ENCODE data around the gene KNDC1.

Gene KNDC1

GRCh38 chr10:133128126-133129070 lies 31.6 kb upstream of the KNDC1 start:
- Histone ChIP-seq H4K20me1 (peaks cover 0 to 33% (median 23%) of the 10 kb centered on the region in 11 experiments; a peak in 16 of 22 replicates), H3K4me2 (no peak overlapping the region), H3K36me3 (no peaks in the 10 kb centered on the region), H3K4me3 (no peak overlapping the region), H3K4me1 (peaks cover 9 to 39% (median 33%) of the 10 kb centered on the region in 10 experiments), H3K9ac (no peak overlapping the region), H3K27ac (no peak overlapping the region), H3K9me3 (replicated peaks in 1 of 11) (peaks cover 0 to 10% (median 0%) of the 10 kb centered on the region in 11 experiments; a peak in 9 of 22 replicates), H3K27me3 (peaks cover 0 to 44% (median 16%) of the 10 kb centered on the region in 11 experiments; a peak in 13 of 22 replicates)
- TF ChIP-seq Cebpa-rat (IDR thresholded peaks at IDR 0.05) = no peak

GRCh38 chr10:133129071-133129858 lies 30.8 kb upstream of the KNDC1 start:
- Histone ChIP-seq H4K20me1 (peaks cover 0 to 40% (median 23%) of the 10 kb centered on the region in 11 experiments; a peak in 16 of 22 replicates), H3K4me2 (0 out of 22 replicates have a peak overlapping the region, but pooled peaks of 1 of the 11 experiments have one; percentile 86), H3K9me3 (replicated peaks in 1 of 11) (peaks cover 0 to 10% (median 0%) of the 10 kb centered on the region in 11 experiments; a peak in 9 of 22 replicates), H3K36me3 (no peaks in the 10 kb centered on the region), H3K4me1 (peaks cover 9 to 46% (median 41%) of the 10 kb centered on the region in 10 experiments), H3K27me3 (peaks cover 0 to 47% (median 15%) of the 10 kb centered on the region in 11 experiments; a peak in 13 of 22 replicates), H3K27ac (no peak overlapping the region), H3K4me3 (no peak overlapping the region), H3K9ac (no peak overlapping the region)
- no peak for TF ChIP-seq Cebpa-rat (IDR thresholded peaks at IDR 0.05)

- peaks cover 0 to 10% (median 0%) of the 10 kb centered on the region in 11 experiments; a peak in 9 of 22 replicates for H3K9me3 ChIP-seq (replicated peaks in 1 of 11)
- H3K4me1 ChIP-seq = peaks cover 9 to 53% (median 47%) of the 10 kb centered on the region in 10 experiments
- H3K4me2 ChIP-seq = peak overlapping the region in 6 of 11 experiments; percentile 7 to 86 (median 74); a peak in 6 of 22 replicates
- no peak for TF ChIP-seq Cebpa-rat (IDR thresholded peaks at IDR 0.05)
- no peak overlapping the region for H3K4me3 ChIP-seq
- H3K27me3 ChIP-seq = peaks cover 0 to 43% (median 9%) of the 10 kb centered on the region in 11 experiments; a peak in 13 of 22 replicates
- no peaks in the 10 kb centered on the region for H3K36me3 ChIP-seq
- H3K27ac ChIP-seq = no peak overlapping the region
- no peak overlapping the region for H3K9ac ChIP-seq
- peaks cover 0 to 45% (median 24%) of the 10 kb centered on the region in 11 experiments; a peak in 16 of 22 replicates for H4K20me1 ChIP-seq
Measured at GRCh38 chr10:133129859-133130495, 30.0 kb upstream of the KNDC1 start.

- peaks cover 0 to 47% (median 24%) of the 10 kb centered on the region in 11 experiments; a peak in 16 of 22 replicates for H4K20me1 ChIP-seq
- no peak for TF ChIP-seq Cebpa-rat (IDR thresholded peaks at IDR 0.05)
- peaks cover 0 to 37% (median 4%) of the 10 kb centered on the region in 11 experiments; a peak in 11 of 22 replicates for H3K27me3 ChIP-seq
- no peak overlapping the region for H3K27ac ChIP-seq
- no peak overlapping the region; a peak in 1 of 22 replicates for H3K9ac ChIP-seq
- H3K9me3 ChIP-seq (replicated peaks in 1 of 11) = peaks cover 0 to 10% (median 0%) of the 10 kb centered on the region in 11 experiments; a peak in 9 of 22 replicates
- H3K4me2 ChIP-seq = peak overlapping the region in 7 of 11 experiments; percentile 71 to 86 (median 84); a peak in 13 of 22 replicates
- H3K36me3 ChIP-seq = no peaks in the 10 kb centered on the region
- peaks cover 9 to 55% (median 48%) of the 10 kb centered on the region in 10 experiments for H3K4me1 ChIP-seq
- H3K4me3 ChIP-seq = no peak overlapping the region
Measured at GRCh38 chr10:133130602-133131001, 29.4 kb upstream of the KNDC1 start.

DNA sequence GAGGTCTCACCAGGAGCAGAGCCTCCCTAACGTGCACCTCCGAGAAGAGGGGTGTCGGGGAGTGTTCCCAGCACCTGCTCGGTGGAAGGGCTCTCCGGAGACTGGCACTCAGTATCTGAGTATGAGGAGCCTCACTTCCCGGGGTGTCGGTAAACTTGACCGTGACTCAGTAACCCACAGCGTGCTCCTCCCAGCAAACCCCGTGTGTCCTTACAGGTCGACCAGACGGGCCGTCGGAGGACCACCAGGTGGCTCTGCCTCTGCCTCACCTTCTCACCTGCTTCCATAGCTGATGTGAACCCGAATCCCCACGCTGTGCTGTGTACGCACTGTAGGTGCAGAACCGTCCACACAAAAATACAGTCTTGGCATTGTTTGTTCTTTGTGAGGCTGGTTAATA lies 29.0 kb upstream of the KNDC1 start:
- Histone ChIP-seq H3K4me2 (peak overlapping the region in 9 of 11 experiments; percentile 61 to 86 (median 77); a peak in 17 of 22 replicates), H3K36me3 (no peaks in the 10 kb centered on the region), H4K20me1 (peaks cover 0 to 47% (median 24%) of the 10 kb centered on the region in 11 experiments; a peak in 16 of 22 replicates), H3K4me1 (peaks cover 9 to 55% (median 48%) of the 10 kb centered on the region in 10 experiments), H3K9ac (peak overlapping the region in 2 of 11 experiments; percentile 7 to 34; a peak in 2 of 22 replicates), H3K27ac (peak overlapping the region in 2 of 11 experiments; percentile 12 to 29; a peak in 4 of 22 replicates), H3K4me3 (no peak overlapping the region), H3K9me3 (replicated peaks in 1 of 11) (peaks cover 0 to 10% (median 0%) of the 10 kb centered on the region in 11 experiments; a peak in 9 of 22 replicates), H3K27me3 (peaks cover 0 to 32% (median 0%) of the 10 kb centered on the region in 11 experiments; a peak in 10 of 22 replicates)
- TF ChIP-seq Cebpa-rat (IDR thresholded peaks at IDR 0.05) = no peak

- no peak for TF ChIP-seq Cebpa-rat (IDR thresholded peaks at IDR 0.05)
- 0 out of 22 replicates have a peak overlapping the region, but pooled peaks of 1 of the 11 experiments have one; percentile 7 for H3K9ac ChIP-seq
- H3K9me3 ChIP-seq (replicated peaks in 1 of 11) = peaks cover 0 to 10% (median 0%) of the 10 kb centered on the region in 11 experiments; a peak in 9 of 22 replicates
- peaks cover 0 to 31% (median 0%) of the 10 kb centered on the region in 11 experiments; a peak in 9 of 22 replicates for H3K27me3 ChIP-seq
- peaks cover 0 to 47% (median 24%) of the 10 kb centered on the region in 11 experiments; a peak in 16 of 22 replicates for H4K20me1 ChIP-seq
- H3K4me3 ChIP-seq = no peak overlapping the region
- H3K36me3 ChIP-seq = no peaks in the 10 kb centered on the region
- no peak overlapping the region; a peak in 1 of 22 replicates for H3K27ac ChIP-seq
- peaks cover 9 to 60% (median 48%) of the 10 kb centered on the region in 10 experiments for H3K4me1 ChIP-seq
- peak overlapping the region; percentile 19 to 86 (median 74) for H3K4me2 ChIP-seq
Measured at GRCh38 chr10:133131734-133132472, 28.1 kb upstream of the KNDC1 start.
